HEK293T (cell line): ENCODE results near the gene LRRFIP1.

Experiments
- ARNT ChIP-seq: fragments of 450-650 bp; IDR thresholded peaks from 2 replicates; pipeline ENCODE4 v1.6.1; 2017; ENCODE audit warnings: mild to moderate bottlenecking
- BHLHE40 ChIP-seq: fragments of 450-650 bp; IDR thresholded peaks from 2 replicates; pipeline ENCODE4 v1.6.1; 2016; ENCODE audit warnings: mild to moderate bottlenecking, moderate library complexity, borderline replicate concordance
- FOXA1 ChIP-seq: fragments of 450-650 bp; IDR thresholded peaks from 2 replicates; pipeline ENCODE4 v1.6.1; 2016; ENCODE audit warnings: mild to moderate bottlenecking
- FOXM1 ChIP-seq: fragments of 450-650 bp; IDR thresholded peaks from 2 replicates; pipeline ENCODE4 v1.6.1; 2017; ENCODE audit warnings: mild to moderate bottlenecking, borderline replicate concordance
- HDGF ChIP-seq: fragments of 450-650 bp; IDR thresholded peaks from 2 replicates; pipeline ENCODE4 v1.6.1; 2017; ENCODE audit warnings: antibody characterized with exemption, borderline replicate concordance
- NFRKB ChIP-seq: fragments of 450-650 bp; IDR thresholded peaks from 2 replicates; pipeline ENCODE4 v1.6.1; 2016; ENCODE audit warnings: mild to moderate bottlenecking, moderate library complexity
- PKNOX1 ChIP-seq: fragments of 450-650 bp; IDR thresholded peaks from 2 replicates; pipeline ENCODE4 v1.6.1; 2016
- SP1 ChIP-seq: fragments of 450-650 bp; IDR thresholded peaks from 2 replicates; pipeline ENCODE4 v1.6.1; 2017
- SUZ12 ChIP-seq: fragments of 450-650 bp; IDR thresholded peaks from 2 replicates; pipeline ENCODE4 v1.6.1; 2016; ENCODE audit warnings: mild to moderate bottlenecking
- TARDBP ChIP-seq: fragments of 450-650 bp; IDR thresholded peaks from 2 replicates; pipeline ENCODE4 v1.6.1; 2016
- ZNF384 ChIP-seq: fragments of 450-650 bp; IDR thresholded peaks from 2 replicates; pipeline ENCODE4 v1.6.1; 2016

GRCh38 chr2:237689336-237690131, 62.1 kb downstream of the LRRFIP1 start:
- TF ChIP-seq HDGF (no peak), BHLHE40 (no peak), PKNOX1 (no peak), SP1 (no peak), ARNT (no peak), NFRKB (no peak), SUZ12 (no peak), FOXA1 (no peak), FOXM1 (no peak), ZNF384 (no peak), TARDBP (no peak)
